C4-2B (cell line): ENCODE results near the gene HS3ST5.

ENCODE experiments used
- CTCF ChIP-seq: fragments of 450-650 bp; conservative IDR thresholded peaks from 2 replicates; pipeline ENCODE4 v1.5.1; 2017; ENCODE audit warnings: mild to moderate bottlenecking
- ZFX ChIP-seq: fragments of 450-650 bp; IDR thresholded peaks from 2 replicates; pipeline ENCODE4 v1.6.1; 2017

DNA sequence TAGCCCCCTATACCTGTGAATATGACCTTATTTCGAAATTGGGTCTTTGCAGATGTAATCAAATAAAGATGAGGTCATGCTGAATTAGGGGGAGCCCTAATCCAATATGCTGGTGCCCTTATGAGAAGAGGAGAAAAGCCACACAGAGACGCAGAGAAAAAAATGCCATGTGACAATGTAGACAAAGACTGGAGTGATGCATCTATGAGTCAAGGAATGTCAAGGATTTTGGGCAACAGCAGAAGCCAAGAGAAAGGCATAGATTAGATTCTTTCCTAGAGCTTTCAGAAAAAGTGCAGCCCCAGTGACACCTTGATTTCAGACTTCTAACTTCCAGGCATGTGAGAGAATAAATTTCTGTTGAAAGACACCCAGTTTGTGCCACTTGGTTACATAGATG is 47.4 kb upstream of the HS3ST5 start:
- TF ChIP-seq CTCF (no peak), ZFX (no peak)
